Endothelial cell of hepatic sinusoid (primary cell): ENCODE data around the gene PCNX2.

ENCODE experiments used
- in situ Hi-C: cut with HindIII; loops from 2 replicates; pipeline ENCODE4 v1.10.0; 2017; ENCODE audit warnings: low sequenced_read_pairs

The PCNX2 gene

GRCh38 chr1:233295237-233295974 is at the start of gene PCNX2:
Gene PCNX2 (minus strand): TSS chr1:233295725. CDS start chr1:233295478, 247 bp downstream.
- in situ Hi-C loops, result no loop called here

- in situ Hi-C loops, result no loop called here
These were observed 47.7 kb upstream of the PCNX2 start for GRCh38 chr1:233343262-233343661.

- in situ Hi-C loops, result no loop called here
These were observed 46.6 kb upstream of the PCNX2 start for GRCh38 chr1:233342086-233342485.

GRCh38 chr1:233340966-233341516 is 45.5 kb upstream of the PCNX2 start:
- in situ Hi-C loops, result no loop called here

- in situ Hi-C loops, result no loop called here
These were observed 44.6 kb upstream of the PCNX2 start for GRCh38 chr1:233340031-233340555.

GRCh38 chr1:233338102-233338501 is 42.6 kb upstream of the PCNX2 start:
- in situ Hi-C loops, result no loop called here

- in situ Hi-C loops, result no loop called here
These were observed 42.0 kb upstream of the PCNX2 start for GRCh38 chr1:233337505-233337904.

GRCh38 chr1:233336554-233337456 is 41.3 kb upstream of the PCNX2 start:
- in situ Hi-C loops, result no loop called here

GRCh38 chr1:233334092-233334491 is 38.6 kb upstream of the PCNX2 start:
- in situ Hi-C loops, result no loop called here

- in situ Hi-C loops, result no loop called here
These were observed 37.6 kb upstream of the PCNX2 start for GRCh38 chr1:233333086-233333485.

- in situ Hi-C loops, result no loop called here
These were observed 36.4 kb upstream of the PCNX2 start for GRCh38 chr1:233331676-233332519.

GRCh38 chr1:233328142-233328921 is 32.8 kb upstream of the PCNX2 start:
- in situ Hi-C loops, result no loop called here

GRCh38 chr1:233327651-233328141 is 32.2 kb upstream of the PCNX2 start, which contains the start of gene MAP3K21:
Gene MAP3K21 (plus strand): TSS chr1:233327724. CDS start chr1:233328029, 305 bp downstream.
- in situ Hi-C loops, result no loop called here

- in situ Hi-C loops, result no loop called here
These were observed 31.5 kb upstream of the PCNX2 start for GRCh38 chr1:233326811-233327650.

- in situ Hi-C loops, result no loop called here
These were observed 30.8 kb upstream of the PCNX2 start for GRCh38 chr1:233326319-233326718.

GRCh38 chr1:233323718-233324117 is 28.2 kb upstream of the PCNX2 start:
- in situ Hi-C loops, result no loop called here

- in situ Hi-C loops, result no loop called here
These were observed 24.5 kb upstream of the PCNX2 start for GRCh38 chr1:233320023-233320422.

- in situ Hi-C loops, result no loop called here
These were observed 23.7 kb upstream of the PCNX2 start for GRCh38 chr1:233319272-233319671.

- in situ Hi-C loops, result no loop called here
These were observed 20.9 kb upstream of the PCNX2 start for GRCh38 chr1:233316473-233316872.
